B cell (primary cell): ENCODE data around the gene PLA2G5. TPM values are rescaled to one million over a fixed set of nuclear protein-coding genes. Genes with fewer than 3 reads are reported as not detected.

Experiments
- ATAC-seq: fragments of 200-7000 bp; cut with Tn5 transposase; one replicate; pipeline ENCODE4 v1.10.0; 2021; ENCODE audit warnings: low read depth, mild to moderate bottlenecking, moderate number of reproducible peaks, moderate library complexity
- CTCF ChIA-PET: fragments of 350-600 bp; sonication (Branson Sonifier 250); formaldehyde crosslinking; loops from one replicate; lab custom pipeline; 2021; ENCODE audit warnings: antibody characterized with exemption, inconsistent platforms; lab: Charles Lee
- POLR2A ChIA-PET: fragments of 350-600 bp; sonication (Branson Sonifier 250); formaldehyde crosslinking; loops from one replicate; lab custom pipeline; 2021; ENCODE audit warnings: antibody characterized with exemption; lab: Charles Lee
- DNase-seq: peaks from one replicate; pipeline ENCODE4 v3.0.0; 2013
- H2AFZ ChIP-seq: 2 replicates; pipeline ENCODE4 v1.6.1; 2012; ENCODE audit warnings: mild to moderate bottlenecking, low read depth, low read length; ENCODE audit not compliant: insufficient read depth, poor library complexity, severe bottlenecking
- H3K27ac ChIP-seq, 2 donors: 1 replicate in 1 of 2; 2 replicates in 1 of 2; pipeline ENCODE4 v1.5.1; 2012 to 2013; ENCODE audit warnings: low read length in 2 of 2, mild to moderate bottlenecking in 2 of 2, moderate library complexity in 1 of 2
- H3K27me3 ChIP-seq, 4 experiments: fragments of 200-600 bp in 1 of 4; sonication (generic) in 1 of 4; replicated peaks in 1 of 4; 1 replicate in 2 of 4; 2 replicates in 2 of 4; pipeline versions ENCODE4 v1.6.1 to v1.7.0; 2013 to 2016; ENCODE audit warnings: low read length in 3 of 4, mild to moderate bottlenecking in 2 of 4, mixed read lengths in 1 of 4, moderate library complexity in 1 of 4; ENCODE audit not compliant: insufficient read depth in 4 of 4, control insufficient read depth in 3 of 4; ENCODE audit errors: control extremely low read depth in 1 of 4
- H3K36me3 ChIP-seq, 2 experiments: replicated peaks in 1 of 2; 1 replicate in 1 of 2; 2 replicates in 1 of 2; pipeline versions ENCODE4 v1.6.1 to v1.7.1; 2013; ENCODE audit warnings: low read length in 1 of 2; ENCODE audit not compliant: insufficient read depth in 2 of 2, control insufficient read depth in 1 of 2; ENCODE audit errors: control extremely low read depth in 1 of 2, extremely low read depth in 1 of 2
- H3K4me1 ChIP-seq, 2 donors: fragments of 200-600 bp in 1 of 2; sonication (generic) in 1 of 2; 1 replicate in 1 of 2; 2 replicates in 1 of 2; pipeline versions ENCODE4 v1.5.1 to v1.6.1; 2013 to 2017; ENCODE audit warnings: low read length in 2 of 2; ENCODE audit not compliant: control insufficient read depth in 2 of 2, insufficient read depth in 2 of 2
- H3K4me2 ChIP-seq: replicated peaks from 2 replicates; pipeline ENCODE3; 2012; ENCODE audit warnings: mild to moderate bottlenecking, low read depth, low read length; ENCODE audit not compliant: poor library complexity, severe bottlenecking
- H3K4me3 ChIP-seq, 5 experiments: fragments of 200-600 bp in 1 of 5; sonication (generic) in 1 of 5; 1 replicate in 3 of 5; 2 replicates in 2 of 5; pipeline versions ENCODE4 v1.5.1 to v1.7.0; 2011 to 2016; ENCODE audit warnings: low read length in 4 of 5, mild to moderate bottlenecking in 4 of 5, low read depth in 2 of 5, control low read depth in 1 of 5, moderate library complexity in 1 of 5; ENCODE audit not compliant: insufficient read depth in 1 of 5; ENCODE audit errors: control extremely low read depth in 1 of 5, extremely low read depth in 1 of 5
- H3K79me2 ChIP-seq: fragments of 200-600 bp; sonication (generic); one replicate; pipeline ENCODE4 v1.6.0; 2016; ENCODE audit warnings: low read length; ENCODE audit not compliant: control insufficient read depth, insufficient read depth
- H3K9ac ChIP-seq: fragments of 200-600 bp; sonication (generic); 2 replicates; pipeline ENCODE4 v1.6.1; 2017; ENCODE audit warnings: mild to moderate bottlenecking, low read length, moderate library complexity
- H3K9me3 ChIP-seq, 3 donors: one replicate each; pipeline versions ENCODE4 v1.6.1 to v1.7.1; 2013; ENCODE audit warnings: low read length in 2 of 3; ENCODE audit not compliant: control insufficient read depth in 2 of 3, insufficient read depth in 1 of 3; ENCODE audit errors: control extremely low read depth in 1 of 3
- H4K20me1 ChIP-seq: 2 replicates; pipeline ENCODE4 v1.6.0; 2012; ENCODE audit warnings: mild to moderate bottlenecking, low read length; ENCODE audit not compliant: insufficient read depth, control insufficient read depth, poor library complexity, severe bottlenecking
- H3K27ac Mint-ChIP-seq: one replicate; pipeline ENCODE4 v1.8.0; 2021; ENCODE audit warnings: mixed read lengths
- H3K27me3 Mint-ChIP-seq: one replicate; pipeline ENCODE4 v1.8.0; 2021; ENCODE audit warnings: mixed read lengths
- H3K4me1 Mint-ChIP-seq: one replicate; pipeline ENCODE4 v1.8.0; 2021; ENCODE audit warnings: mixed read lengths
- H3K4me3 Mint-ChIP-seq: one replicate; pipeline ENCODE4 v1.8.0; 2021; ENCODE audit warnings: mixed read lengths
- H3K9me3 Mint-ChIP-seq: one replicate; pipeline ENCODE4 v1.8.0; 2022; ENCODE audit warnings: mixed read lengths; ENCODE audit not compliant: insufficient read depth
- EZH2 ChIP-seq: IDR thresholded peaks from 2 replicates; pipeline ENCODE4 v1.6.1; 2012; ENCODE audit warnings: borderline replicate concordance, low read depth, mild to moderate bottlenecking, moderate library complexity, low read length; ENCODE audit not compliant: insufficient read depth, poor library complexity, severe bottlenecking
- WGBS: methylation state at CpG from one replicate; pipeline ENCODE4 v1.1.5; 2013; ENCODE audit warnings: missing lambda C conversion rate; ENCODE audit not compliant: insufficient coverage; 5-methylcytosine and 5-hydroxymethylcytosine counted together
- intact Hi-C: fragments of 100-400 bp; cut with micrococcal nuclease; formaldehyde crosslinking; loops from one replicate; pipeline ENCODE4 v1.10.0; 2022
- polyA plus RNA-seq: library from polyadenylated mRNA; depleted of rRNA; stranded (reverse); fragments of >200 nt; gene quantifications from 2 replicates; pipeline ENCODE4 v1.2.3, GENCODE V29; 2012
- total RNA-seq, 2 donors: library from RNA; stranded (reverse); fragments of 120-200 nt in 1 of 2; gene quantifications; 1 replicate in 1 of 2; 2 replicates in 1 of 2; pipeline versions ENCODE4 v1.2.3 to v1.2.4, GENCODE V29; 2013 to 2022
- TF ChIP-seq, protein P1 (sequence below): fragments of 200-600 bp; IDR thresholded peaks from one replicate; pipeline ENCODE4 v1.8.0; 2022; ENCODE audit warnings: antibody characterized with exemption, mild to moderate bottlenecking

The PLA2G5 gene
- total and polyA plus RNA-seq, 2 donors (not counting 1 experiment from before 2014, with no cell fraction given): not detected

DNA sequence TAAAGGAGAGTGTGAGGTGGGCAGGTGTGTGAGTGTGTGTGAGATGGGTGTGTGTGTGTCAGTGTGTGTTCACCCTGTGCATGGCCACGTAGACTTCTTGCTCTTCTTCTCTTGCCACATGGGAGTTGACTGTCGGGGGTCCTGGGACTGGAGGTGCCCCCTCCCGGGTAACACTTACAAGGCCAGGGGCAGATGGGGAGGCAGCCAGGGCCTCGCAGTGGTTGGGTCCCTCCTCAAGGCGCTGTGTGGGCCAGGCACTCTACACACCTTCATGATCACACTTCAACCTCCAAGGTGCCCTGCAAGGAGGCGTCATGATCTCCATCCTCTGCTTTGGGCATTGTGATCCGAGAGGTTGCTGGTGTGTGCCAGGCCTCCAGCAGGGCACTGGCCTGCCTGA is 71.5 kb downstream of the PLA2G5 start:
- H3K27ac Mint-ChIP-seq: no peak overlapping the region
- no peak overlapping the region for H3K27ac ChIP-seq
- DNase-seq (no peak), ATAC-seq (no peak)
- H3K36me3 ChIP-seq: no peaks in the 10 kb centered on the region
- H3K27me3 Mint-ChIP-seq: peaks cover 4% of the 10 kb centered on the region
- H4K20me1 ChIP-seq: no peaks in the 10 kb centered on the region
- WGBS: 90% methylated on average over 6 of the region's 7 CpGs
- no peaks in the 10 kb centered on the region for H3K4me1 Mint-ChIP-seq
- no peaks in the 10 kb centered on the region for H3K79me2 ChIP-seq
- ChIA-PET POLR2A (no interaction called here), CTCF (no interaction called here)
- no peak overlapping the region for H3K9ac ChIP-seq
- intact Hi-C loops: no loop called here
- H3K4me3 Mint-ChIP-seq: no peak overlapping the region
- H3K9me3 Mint-ChIP-seq: no peaks in the 10 kb centered on the region
- TF ChIP-seq, protein P1, sequence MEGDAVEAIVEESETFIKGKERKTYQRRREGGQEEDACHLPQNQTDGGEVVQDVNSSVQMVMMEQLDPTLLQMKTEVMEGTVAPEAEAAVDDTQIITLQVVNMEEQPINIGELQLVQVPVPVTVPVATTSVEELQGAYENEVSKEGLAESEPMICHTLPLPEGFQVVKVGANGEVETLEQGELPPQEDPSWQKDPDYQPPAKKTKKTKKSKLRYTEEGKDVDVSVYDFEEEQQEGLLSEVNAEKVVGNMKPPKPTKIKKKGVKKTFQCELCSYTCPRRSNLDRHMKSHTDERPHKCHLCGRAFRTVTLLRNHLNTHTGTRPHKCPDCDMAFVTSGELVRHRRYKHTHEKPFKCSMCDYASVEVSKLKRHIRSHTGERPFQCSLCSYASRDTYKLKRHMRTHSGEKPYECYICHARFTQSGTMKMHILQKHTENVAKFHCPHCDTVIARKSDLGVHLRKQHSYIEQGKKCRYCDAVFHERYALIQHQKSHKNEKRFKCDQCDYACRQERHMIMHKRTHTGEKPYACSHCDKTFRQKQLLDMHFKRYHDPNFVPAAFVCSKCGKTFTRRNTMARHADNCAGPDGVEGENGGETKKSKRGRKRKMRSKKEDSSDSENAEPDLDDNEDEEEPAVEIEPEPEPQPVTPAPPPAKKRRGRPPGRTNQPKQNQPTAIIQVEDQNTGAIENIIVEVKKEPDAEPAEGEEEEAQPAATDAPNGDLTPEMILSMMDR: no peak
- no peak for TF ChIP-seq EZH2
- no peak overlapping the region for H3K4me2 ChIP-seq
- H3K4me3 ChIP-seq: no peak overlapping the region
- peaks cover 0 to 6% (median 0%) of the 10 kb centered on the region in 4 experiments for H3K27me3 ChIP-seq
- no peaks in the 10 kb centered on the region for H3K4me1 ChIP-seq
- H3K9me3 ChIP-seq: peaks cover 0 to 4% (median 0%) of the 10 kb centered on the region in 3 donors
- H2AFZ ChIP-seq: no peak overlapping the region

Other genes starting within 250 kb of the PLA2G5 start
- gene OTUD3, start 187.8 kb upstream of the PLA2G5 start, total RNA-seq: 19.0 and 19.6 TPM in 2 replicates
- gene OTUD3, start 187.8 kb upstream of the PLA2G5 start, polyA plus RNA-seq: 4.2 and 6.6 TPM in 2 replicates
- not detected in 2 replicates for gene PLA2G2E, start 146.6 kb upstream of the PLA2G5 start, total RNA-seq
- not detected in 2 replicates for gene PLA2G2E, start 146.6 kb upstream of the PLA2G5 start, polyA plus RNA-seq
- not detected in 2 replicates for gene PLA2G2A, start 90.6 kb upstream of the PLA2G5 start, total RNA-seq
- not detected in 2 replicates for gene PLA2G2A, start 90.6 kb upstream of the PLA2G5 start, polyA plus RNA-seq
- 1.7 and 2.3 TPM in 2 replicates for gene PLA2G2D, start 49.3 kb downstream of the PLA2G5 start, total RNA-seq
- gene PLA2G2D, start 49.3 kb downstream of the PLA2G5 start, polyA plus RNA-seq: 2.2 and 2.8 TPM in 2 replicates
- not detected in 2 replicates for gene PLA2G2F, start 69.1 kb downstream of the PLA2G5 start, total RNA-seq
- gene PLA2G2F, start 69.1 kb downstream of the PLA2G5 start, polyA plus RNA-seq: not detected in 2 replicates
- gene UBXN10, start 115.9 kb downstream of the PLA2G5 start, total RNA-seq: 0.25 and 0.53 TPM in 2 replicates
- 0.07 and 0.10 TPM in 2 replicates for gene UBXN10, start 115.9 kb downstream of the PLA2G5 start, polyA plus RNA-seq
- gene PLA2G2C, start 116.3 kb downstream of the PLA2G5 start, total RNA-seq: 0.10 TPM in 1 of 2 replicates, not detected in the other
- gene PLA2G2C, start 116.3 kb downstream of the PLA2G5 start, polyA plus RNA-seq: 0.03 TPM in 1 of 2 replicates, not detected in the other
- not detected in 2 replicates for gene VWA5B1, start 220.7 kb downstream of the PLA2G5 start, total RNA-seq
- not detected in 2 replicates for gene VWA5B1, start 220.7 kb downstream of the PLA2G5 start, polyA plus RNA-seq